B cell (primary cell): ENCODE results near the gene GALNT10. TPM values are rescaled to one million over a fixed set of nuclear protein-coding genes. Genes with fewer than 3 reads are reported as not detected.

Experiments
- ATAC-seq: fragments of 200-7000 bp; cut with Tn5 transposase; one replicate; pipeline ENCODE4 v1.10.0; 2021; ENCODE audit warnings: low read depth, mild to moderate bottlenecking, moderate number of reproducible peaks, moderate library complexity
- CTCF ChIA-PET: fragments of 350-600 bp; sonication (Branson Sonifier 250); formaldehyde crosslinking; loops from one replicate; lab custom pipeline; 2021; ENCODE audit warnings: antibody characterized with exemption, inconsistent platforms; lab: Charles Lee
- POLR2A ChIA-PET: fragments of 350-600 bp; sonication (Branson Sonifier 250); formaldehyde crosslinking; loops from one replicate; lab custom pipeline; 2021; ENCODE audit warnings: antibody characterized with exemption; lab: Charles Lee
- DNase-seq: peaks from one replicate; pipeline ENCODE4 v3.0.0; 2013
- H2AFZ ChIP-seq: 2 replicates; pipeline ENCODE4 v1.6.1; 2012; ENCODE audit warnings: mild to moderate bottlenecking, low read depth, low read length; ENCODE audit not compliant: insufficient read depth, poor library complexity, severe bottlenecking
- H3K27ac ChIP-seq, 2 donors: 1 replicate in 1 of 2; 2 replicates in 1 of 2; pipeline ENCODE4 v1.5.1; 2012 to 2013; ENCODE audit warnings: low read length in 2 of 2, mild to moderate bottlenecking in 2 of 2, moderate library complexity in 1 of 2
- H3K27me3 ChIP-seq, 4 experiments: fragments of 200-600 bp in 1 of 4; sonication (generic) in 1 of 4; replicated peaks in 1 of 4; 1 replicate in 2 of 4; 2 replicates in 2 of 4; pipeline versions ENCODE4 v1.6.1 to v1.7.0; 2013 to 2016; ENCODE audit warnings: low read length in 3 of 4, mild to moderate bottlenecking in 2 of 4, mixed read lengths in 1 of 4, moderate library complexity in 1 of 4; ENCODE audit not compliant: insufficient read depth in 4 of 4, control insufficient read depth in 3 of 4; ENCODE audit errors: control extremely low read depth in 1 of 4
- H3K36me3 ChIP-seq, 2 experiments: replicated peaks in 1 of 2; 1 replicate in 1 of 2; 2 replicates in 1 of 2; pipeline versions ENCODE4 v1.6.1 to v1.7.1; 2013; ENCODE audit warnings: low read length in 1 of 2; ENCODE audit not compliant: insufficient read depth in 2 of 2, control insufficient read depth in 1 of 2; ENCODE audit errors: control extremely low read depth in 1 of 2, extremely low read depth in 1 of 2
- H3K4me1 ChIP-seq, 2 donors: fragments of 200-600 bp in 1 of 2; sonication (generic) in 1 of 2; 1 replicate in 1 of 2; 2 replicates in 1 of 2; pipeline versions ENCODE4 v1.5.1 to v1.6.1; 2013 to 2017; ENCODE audit warnings: low read length in 2 of 2; ENCODE audit not compliant: control insufficient read depth in 2 of 2, insufficient read depth in 2 of 2
- H3K4me2 ChIP-seq: replicated peaks from 2 replicates; pipeline ENCODE3; 2012; ENCODE audit warnings: mild to moderate bottlenecking, low read depth, low read length; ENCODE audit not compliant: poor library complexity, severe bottlenecking
- H3K4me3 ChIP-seq, 5 experiments: fragments of 200-600 bp in 1 of 5; sonication (generic) in 1 of 5; 1 replicate in 3 of 5; 2 replicates in 2 of 5; pipeline versions ENCODE4 v1.5.1 to v1.7.0; 2011 to 2016; ENCODE audit warnings: low read length in 4 of 5, mild to moderate bottlenecking in 4 of 5, low read depth in 2 of 5, control low read depth in 1 of 5, moderate library complexity in 1 of 5; ENCODE audit not compliant: insufficient read depth in 1 of 5; ENCODE audit errors: control extremely low read depth in 1 of 5, extremely low read depth in 1 of 5
- H3K79me2 ChIP-seq: fragments of 200-600 bp; sonication (generic); one replicate; pipeline ENCODE4 v1.6.0; 2016; ENCODE audit warnings: low read length; ENCODE audit not compliant: control insufficient read depth, insufficient read depth
- H3K9ac ChIP-seq: fragments of 200-600 bp; sonication (generic); 2 replicates; pipeline ENCODE4 v1.6.1; 2017; ENCODE audit warnings: mild to moderate bottlenecking, low read length, moderate library complexity
- H3K9me3 ChIP-seq, 3 donors: one replicate each; pipeline versions ENCODE4 v1.6.1 to v1.7.1; 2013; ENCODE audit warnings: low read length in 2 of 3; ENCODE audit not compliant: control insufficient read depth in 2 of 3, insufficient read depth in 1 of 3; ENCODE audit errors: control extremely low read depth in 1 of 3
- H4K20me1 ChIP-seq: 2 replicates; pipeline ENCODE4 v1.6.0; 2012; ENCODE audit warnings: mild to moderate bottlenecking, low read length; ENCODE audit not compliant: insufficient read depth, control insufficient read depth, poor library complexity, severe bottlenecking
- H3K27ac Mint-ChIP-seq: one replicate; pipeline ENCODE4 v1.8.0; 2021; ENCODE audit warnings: mixed read lengths
- H3K27me3 Mint-ChIP-seq: one replicate; pipeline ENCODE4 v1.8.0; 2021; ENCODE audit warnings: mixed read lengths
- H3K4me1 Mint-ChIP-seq: one replicate; pipeline ENCODE4 v1.8.0; 2021; ENCODE audit warnings: mixed read lengths
- H3K4me3 Mint-ChIP-seq: one replicate; pipeline ENCODE4 v1.8.0; 2021; ENCODE audit warnings: mixed read lengths
- H3K9me3 Mint-ChIP-seq: one replicate; pipeline ENCODE4 v1.8.0; 2022; ENCODE audit warnings: mixed read lengths; ENCODE audit not compliant: insufficient read depth
- CTCF ChIP-seq: fragments of 200-600 bp; IDR thresholded peaks from one replicate; pipeline ENCODE4 v1.8.0; 2022; ENCODE audit warnings: antibody characterized with exemption, mild to moderate bottlenecking
- EZH2 ChIP-seq: IDR thresholded peaks from 2 replicates; pipeline ENCODE4 v1.6.1; 2012; ENCODE audit warnings: borderline replicate concordance, low read depth, mild to moderate bottlenecking, moderate library complexity, low read length; ENCODE audit not compliant: insufficient read depth, poor library complexity, severe bottlenecking
- WGBS: methylation state at CpG from one replicate; pipeline ENCODE4 v1.1.5; 2013; ENCODE audit warnings: missing lambda C conversion rate; ENCODE audit not compliant: insufficient coverage; 5-methylcytosine and 5-hydroxymethylcytosine counted together
- intact Hi-C: fragments of 100-400 bp; cut with micrococcal nuclease; formaldehyde crosslinking; loops from one replicate; pipeline ENCODE4 v1.10.0; 2022
- polyA plus RNA-seq: library from polyadenylated mRNA; depleted of rRNA; stranded (reverse); fragments of >200 nt; gene quantifications from 2 replicates; pipeline ENCODE4 v1.2.3, GENCODE V29; 2012
- total RNA-seq, 2 donors: library from RNA; stranded (reverse); fragments of 120-200 nt in 1 of 2; gene quantifications; 1 replicate in 1 of 2; 2 replicates in 1 of 2; pipeline versions ENCODE4 v1.2.3 to v1.2.4, GENCODE V29; 2013 to 2022

GALNT10 gene
- total and polyA plus RNA-seq, 2 donors (not counting 1 experiment from before 2014, with no cell fraction given) = 27.7 to 42.8 TPM

- Mint-ChIP-seq H3K27ac (no peak overlapping the region), H3K27me3 (peaks cover 14% of the 10 kb centered on the region)
Observed at GRCh38 chr5:154179846-154180710, 10.5 kb upstream of the GALNT10 start.

More at GRCh38 chr5:154179846-154180710, 10.5 kb upstream of the GALNT10 start:
- 66% methylated on average over 11 of the region's 13 CpGs for WGBS
- Mint-ChIP-seq H3K4me1 (peaks cover 18% of the 10 kb centered on the region), H3K9me3 (no peaks in the 10 kb centered on the region), H3K4me3 (no peak overlapping the region)
- TF ChIP-seq EZH2 = no peak
- TF ChIP-seq CTCF = peak; percentile 92
- no peak overlapping the region for H3K27ac ChIP-seq
- DNase-seq (peak; percentile 64), ATAC-seq (peak; percentile 84)
- H2AFZ ChIP-seq = peak overlapping the region; percentile 15
- POLR2A ChIA-PET = no interaction called here
- H3K9me3 ChIP-seq = no peaks in the 10 kb centered on the region
- no peaks in the 10 kb centered on the region for H3K36me3 ChIP-seq
- H3K9ac ChIP-seq = no peak overlapping the region
- intact Hi-C loops = loop anchor here (1.0 kb wide), 2 partner anchors 9 to 108 kb away; no protein-coding TSS in a partner anchor
- no peaks in the 10 kb centered on the region for H3K27me3 ChIP-seq
- peaks cover 0 to 7% of the 10 kb centered on the region in 2 donors for H3K4me1 ChIP-seq
- H3K4me3 ChIP-seq = no peak overlapping the region
- CTCF ChIA-PET = interaction anchor here (0.7 to 4.8 kb wide), 12 partner anchors 8 to 434 kb away, joined by 3 to 48 read pairs (median 5); partner anchors contain the start of gene GALNT10
- H3K79me2 ChIP-seq = no peaks in the 10 kb centered on the region
- no peak overlapping the region for H3K4me2 ChIP-seq
- H4K20me1 ChIP-seq = no peaks in the 10 kb centered on the region
